GM18858 (cell line): Measurements from ENCODE around the gene SHC2.
"Not testable (repeated sequence)": the region's sequence is repeated elsewhere in the genome, so short reads cannot be mapped to it uniquely, and the experiment has no call there.

Source experiments
- ATAC-seq: cut with Tn5 transposase; IDR thresholded peaks from one replicate; pipeline ENCODE4 v1.9.1; 2021; ENCODE audit not compliant: unreplicated experiment

SHC2 gene

GRCh38 chr19:407511-408440 is 53.1 kb downstream of the SHC2 start:
- no peak for ATAC-seq

- no peak for ATAC-seq
Observed at GRCh38 chr19:406971-407510, 53.8 kb downstream of the SHC2 start.

DNA sequence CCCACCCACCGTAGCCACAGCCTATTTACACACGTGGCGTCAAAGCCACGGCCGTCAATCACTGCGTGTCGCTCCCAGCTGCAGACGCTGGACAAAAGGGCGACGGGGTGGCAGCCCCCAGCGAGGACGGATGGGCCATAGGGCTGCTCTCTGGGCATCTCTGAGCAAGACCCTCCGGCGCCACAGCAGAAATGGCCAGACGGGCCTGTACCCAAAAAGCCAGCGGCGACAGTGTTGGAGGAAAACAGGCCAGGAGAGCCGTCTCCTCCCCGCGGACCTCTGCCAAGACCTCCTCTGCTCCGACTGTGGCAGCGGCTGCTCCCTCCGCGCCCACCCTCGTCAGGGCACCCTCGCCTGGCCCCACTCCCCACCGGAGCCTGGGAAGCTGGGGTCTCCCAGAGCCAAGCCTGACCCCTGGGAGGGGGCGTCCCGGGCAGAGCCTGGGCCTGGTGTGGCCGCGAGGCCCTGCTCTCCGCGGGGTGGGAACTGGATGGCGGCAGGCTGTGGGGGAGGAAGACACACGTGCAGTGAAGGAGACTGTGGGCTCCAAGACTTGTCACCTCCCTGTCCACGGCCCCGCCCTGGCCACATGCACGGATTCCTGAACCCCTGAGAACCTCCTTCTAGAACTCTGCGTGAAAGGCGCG is 54.6 kb downstream of the SHC2 start:
- no peak for ATAC-seq

DNA sequence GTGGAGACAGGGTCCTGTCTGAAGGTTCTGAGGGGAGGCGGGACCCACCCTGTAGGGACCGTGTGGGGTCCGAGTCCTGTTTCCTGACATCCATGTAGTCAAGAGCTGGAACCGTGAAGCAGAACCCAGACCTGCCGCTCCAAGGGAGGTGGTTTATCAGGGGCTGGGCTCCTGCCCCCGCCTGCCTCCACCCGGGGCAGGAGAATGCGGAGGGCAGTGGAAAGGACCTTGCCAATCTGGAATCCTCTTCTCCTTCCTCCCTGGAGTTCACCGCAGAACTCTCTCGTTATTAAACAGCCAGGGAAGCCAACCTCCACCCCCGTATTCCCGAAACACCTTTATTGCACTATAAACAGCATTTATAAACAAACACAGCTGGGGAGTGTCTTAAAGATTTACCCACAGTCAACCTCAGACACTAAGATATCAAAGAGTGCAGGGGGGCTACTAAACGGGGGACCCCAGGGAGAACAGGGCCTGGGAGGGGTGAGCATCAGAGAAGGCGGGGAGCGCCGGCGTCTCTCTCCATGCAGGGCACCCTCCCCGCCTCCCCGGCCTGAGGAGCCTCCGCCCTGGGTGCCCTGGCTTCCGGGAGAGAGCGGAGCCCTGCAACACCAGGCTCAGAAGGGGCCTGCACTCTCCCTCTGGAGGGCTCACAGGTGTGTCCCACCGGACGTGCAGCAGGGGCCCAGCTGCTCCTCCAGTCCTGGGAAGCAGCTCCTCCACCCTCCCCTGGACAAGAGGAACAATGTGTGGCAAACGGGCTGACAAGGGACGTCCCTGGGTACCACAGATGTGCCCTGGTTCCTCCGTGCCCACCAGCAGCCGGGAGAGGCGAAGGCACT is 55.5 kb downstream of the SHC2 start:
- no peak for ATAC-seq

- ATAC-seq: no peak
Observed at GRCh38 chr19:403221-404027, 57.4 kb downstream of the SHC2 start.

DNA sequence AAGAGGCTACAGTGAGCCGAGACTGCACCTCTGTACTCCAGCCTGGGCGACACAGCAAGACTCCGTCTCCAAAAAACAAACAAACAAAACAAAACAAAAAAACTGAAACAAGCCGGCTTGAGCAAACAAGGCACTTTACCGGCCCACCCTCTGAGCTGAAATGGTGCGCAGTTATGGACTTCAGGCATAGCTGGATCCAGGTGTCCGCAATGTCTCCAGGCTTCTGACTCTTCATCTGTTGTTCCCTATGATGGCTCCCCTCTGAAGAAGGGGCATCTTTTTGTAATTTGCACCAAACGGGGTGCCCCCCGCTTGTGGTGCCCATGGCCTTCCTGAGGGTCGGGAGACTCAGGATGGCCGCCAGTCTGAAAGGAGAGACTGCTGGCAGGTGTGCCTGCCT is 58.0 kb downstream of the SHC2 start:
- no peak for ATAC-seq

DNA sequence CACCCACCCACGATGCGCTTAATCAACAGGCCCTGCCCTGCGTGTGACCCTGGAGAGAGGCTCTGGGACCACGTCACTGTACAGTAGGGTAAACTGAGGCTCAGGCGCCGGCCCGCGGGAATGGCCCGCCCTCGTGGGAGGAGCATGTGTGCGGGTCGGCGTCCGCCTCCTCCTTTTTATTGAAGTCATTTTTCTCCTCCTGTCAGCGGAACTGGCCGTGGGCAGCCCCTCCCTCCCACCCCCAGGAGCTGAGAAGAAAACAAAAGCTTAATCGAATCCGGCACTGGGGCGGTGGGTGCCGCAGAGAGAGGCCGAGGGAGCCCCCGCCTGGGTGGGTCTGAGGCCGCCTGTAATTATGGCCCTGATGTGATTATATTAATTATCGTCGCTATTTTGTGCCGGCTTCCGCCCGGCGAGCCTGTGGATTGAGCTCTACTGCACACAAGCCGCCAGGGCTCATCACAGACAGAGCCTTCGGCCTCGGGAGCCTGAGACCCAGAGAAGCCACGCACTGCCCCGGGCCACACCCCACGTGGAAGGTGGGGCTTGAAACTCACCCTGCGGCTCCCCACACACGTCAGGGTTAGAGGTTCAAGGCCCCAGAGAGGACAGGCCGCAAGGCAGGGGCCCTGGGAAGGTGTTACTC is 58.8 kb downstream of the SHC2 start:
- no peak for ATAC-seq

- ATAC-seq: no peak
Observed at GRCh38 chr19:400976-401865, 59.6 kb downstream of the SHC2 start.

DNA sequence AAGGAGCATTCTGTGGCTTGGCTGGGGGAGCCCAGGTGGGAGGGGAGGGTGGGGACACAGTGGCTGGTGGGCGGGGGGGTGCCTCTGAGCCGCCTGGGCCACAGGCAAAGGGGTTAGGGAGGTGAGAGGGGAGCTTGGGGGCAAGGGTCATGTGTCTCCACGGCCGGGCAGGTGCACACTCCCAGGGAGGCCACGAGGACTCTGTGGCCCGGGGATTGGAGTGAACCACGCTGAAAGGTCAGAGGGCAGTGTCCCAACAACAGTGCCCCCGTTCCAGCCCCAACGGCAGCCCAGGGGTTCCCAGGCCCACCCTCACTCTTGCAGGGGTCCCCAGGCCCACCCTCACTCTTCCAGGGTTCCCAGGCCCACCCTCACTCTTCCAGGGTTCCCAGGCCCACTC is 61.5 kb downstream of the SHC2 start:
- no peak for ATAC-seq

DNA sequence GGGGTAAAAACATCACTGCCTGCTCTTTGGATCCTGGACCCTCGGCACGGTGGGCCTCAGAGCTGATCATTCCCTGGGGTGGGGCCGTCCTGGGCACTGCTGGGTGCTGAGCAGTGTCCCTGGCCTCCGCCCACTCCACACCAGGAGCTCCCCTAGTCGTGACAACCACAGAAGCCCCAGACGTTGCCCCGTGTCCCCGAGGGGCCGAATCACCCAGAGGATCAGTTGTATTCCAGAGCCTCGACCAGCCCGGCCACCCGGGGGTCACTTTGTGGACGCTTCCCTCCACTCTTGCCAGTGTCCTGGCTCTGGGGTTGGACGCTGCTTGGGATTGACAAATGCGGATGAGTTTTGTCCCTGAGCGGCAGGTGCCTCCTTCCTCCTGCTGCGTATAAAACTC is 62.1 kb downstream of the SHC2 start:
- no peak for ATAC-seq

- ATAC-seq: no peak
Observed at GRCh38 chr19:397941-398706, 62.7 kb downstream of the SHC2 start.

DNA sequence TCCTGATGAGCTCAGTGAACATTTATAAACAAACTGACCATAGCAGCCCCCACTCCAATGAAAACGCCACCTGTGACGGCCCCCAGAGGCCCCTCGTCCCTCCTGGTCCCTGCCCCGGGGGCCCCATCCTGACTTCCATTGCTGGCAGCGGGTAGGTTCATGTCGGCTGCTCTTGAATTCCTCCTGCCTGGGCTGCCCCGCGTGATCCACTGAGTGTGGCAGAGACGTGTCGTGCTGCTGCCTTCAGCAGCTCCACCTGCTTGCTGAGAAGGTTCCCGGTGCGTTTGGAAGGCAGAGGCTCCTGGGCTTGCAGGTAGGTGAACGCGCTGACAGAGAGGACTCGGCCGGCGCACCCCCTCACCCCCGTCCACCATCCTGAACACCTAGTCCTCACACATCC is 63.5 kb downstream of the SHC2 start:
- no peak for ATAC-seq

- ATAC-seq: no peak
Observed at GRCh38 chr19:395467-395866, 65.4 kb downstream of the SHC2 start.

DNA sequence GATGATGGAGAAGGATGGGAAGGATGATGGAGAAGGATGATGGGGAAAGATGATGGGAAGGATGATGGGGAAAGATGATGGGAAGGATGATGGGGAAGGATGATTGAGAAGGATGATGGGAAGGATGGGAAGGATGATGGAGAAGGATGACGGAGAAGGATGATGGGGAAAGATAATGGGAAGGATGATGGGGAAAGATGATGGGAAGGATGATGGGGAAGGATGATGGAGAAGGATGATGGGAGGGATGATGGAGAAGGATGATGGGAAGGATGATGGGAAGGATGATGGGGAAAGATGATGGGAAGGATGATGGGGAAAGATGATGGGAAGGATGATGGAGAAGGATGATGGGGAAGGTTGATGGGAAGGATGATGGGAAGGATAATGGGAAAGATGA is 66.0 kb downstream of the SHC2 start:
- ATAC-seq: not testable (repeated sequence)

- not testable (repeated sequence) for ATAC-seq
Observed at GRCh38 chr19:393560-393959, 67.3 kb downstream of the SHC2 start.

DNA sequence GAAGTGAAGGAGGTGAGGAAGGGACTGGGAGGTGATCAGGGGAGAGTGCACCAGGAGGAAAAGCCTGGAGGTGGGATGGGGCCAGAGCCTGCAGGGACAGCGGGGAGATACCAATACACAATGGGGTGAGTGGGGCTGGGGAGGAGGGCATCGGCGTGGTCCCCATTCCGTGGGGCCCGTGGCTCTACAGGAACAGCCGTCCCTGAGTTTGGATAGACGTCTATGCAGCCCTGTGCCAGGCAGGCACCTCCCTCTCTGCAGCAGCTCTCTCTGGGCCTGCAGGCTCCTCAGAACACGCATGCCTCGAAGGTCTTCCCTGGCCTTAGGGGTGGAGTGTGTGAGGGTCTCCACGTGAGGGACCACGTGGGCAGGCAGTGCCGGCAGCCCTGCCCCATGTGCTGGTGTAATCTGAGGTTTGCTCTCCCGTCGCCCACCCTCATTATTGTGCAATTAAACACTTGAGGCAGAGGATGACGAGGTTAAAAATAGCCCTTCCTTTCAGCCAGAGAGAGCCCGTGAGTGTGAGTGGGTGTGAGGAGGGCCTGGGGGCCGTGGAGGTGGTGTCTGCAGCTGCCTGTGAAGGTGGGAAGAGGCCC is 68.4 kb downstream of the SHC2 start:
- no peak for ATAC-seq

DNA sequence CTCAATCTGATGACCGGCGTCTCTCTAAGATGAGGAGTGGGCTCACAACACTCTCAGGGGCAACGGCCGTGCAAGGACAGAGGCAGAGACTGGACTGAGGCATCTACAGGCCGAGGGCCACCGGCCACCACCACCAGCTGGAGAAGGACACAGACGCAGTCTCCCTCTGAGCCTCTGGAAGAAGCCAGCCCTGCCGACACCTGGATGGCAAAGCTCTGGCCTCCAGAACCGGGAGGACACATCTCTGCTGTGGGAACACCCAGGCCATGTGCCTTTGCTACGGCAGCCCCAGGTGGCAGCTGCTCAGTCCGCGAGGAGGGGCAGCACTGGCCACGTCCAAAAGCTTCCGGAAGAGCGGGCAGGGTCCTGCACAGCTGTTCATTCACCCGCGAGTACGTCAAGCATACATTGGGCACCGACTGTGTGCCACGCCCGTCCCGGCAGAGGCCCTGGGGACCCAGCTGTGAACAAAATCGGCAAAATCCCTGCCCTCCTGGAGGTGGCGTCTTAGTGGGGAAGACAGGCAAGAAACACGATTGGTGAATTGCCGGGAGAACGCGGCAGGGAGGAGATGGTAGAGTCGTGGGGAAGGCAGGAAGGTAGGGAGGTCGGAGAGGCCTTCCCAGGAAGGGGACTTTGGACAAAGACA is 69.0 kb downstream of the SHC2 start:
- no peak for ATAC-seq
